PC-3 (cell line): ENCODE results near the gene G6PC1. TPM values are rescaled to one million over a fixed set of nuclear protein-coding genes. Genes with fewer than 3 reads are reported as not detected.

Experiments
- ATAC-seq: fragments of 200-7000 bp; cut with Tn5 transposase; 2 replicates; pipeline ENCODE4 v1.9.1; 2020; ENCODE audit warnings: mild to moderate bottlenecking, moderate library complexity
- BruUV-seq: library from RNA; stranded (reverse); fragments of 400-500 nt; replicated peaks from 2 replicates; lab custom pipeline; 2021; lab: Mats Ljungman, UMichigan
- CTCF ChIA-PET: fragments of 300-600 bp; sonication (Branson Sonifier 250); formaldehyde crosslinking; loops from one replicate; lab custom pipeline; 2022; ENCODE audit warnings: antibody characterized with exemption; lab: Charles Lee
- POLR2A ChIA-PET: fragments of 300-600 bp; sonication (Branson Sonifier 250); formaldehyde crosslinking; loops from one replicate; lab custom pipeline; 2022; ENCODE audit warnings: antibody characterized with exemption; ENCODE audit not compliant: unreplicated experiment; lab: Charles Lee
- DNase-seq: peaks from one replicate; pipeline ENCODE4 v3.0.0-alpha.2; 2015
- H2AFZ ChIP-seq: fragments of 300-600 bp; sonication (generic); 2 replicates; pipeline ENCODE4 v1.6.0; 2016; ENCODE audit warnings: antibody characterized with exemption, low read length
- H3F3A ChIP-seq: fragments of 300-600 bp; sonication (generic); one replicate; pipeline ENCODE4 v1.6.0; 2017; ENCODE audit warnings: antibody characterized with exemption, low read length, control low read depth, mild to moderate bottlenecking; ENCODE audit not compliant: unreplicated experiment
- H3K27ac ChIP-seq: fragments of 300-600 bp; sonication (generic); 2 replicates; pipeline ENCODE4 v1.5.1; 2016; ENCODE audit warnings: mild to moderate bottlenecking, low read length
- H3K27me3 ChIP-seq: fragments of 300-600 bp; sonication (generic); 2 replicates; pipeline ENCODE4 v1.6.1; 2016; ENCODE audit warnings: low read length, mixed read lengths
- H3K36me3 ChIP-seq: fragments of 300-600 bp; sonication (generic); 2 replicates; pipeline ENCODE4 v1.6.1; 2016; ENCODE audit warnings: low read depth, mixed run types, low read length, mixed read lengths
- H3K4me1 ChIP-seq: fragments of 300-600 bp; sonication (generic); 2 replicates; pipeline ENCODE4 v1.5.1; 2016; ENCODE audit warnings: low read length; ENCODE audit not compliant: insufficient read depth
- H3K4me2 ChIP-seq: fragments of 300-600 bp; sonication (generic); 2 replicates; pipeline ENCODE4 v1.6.0; 2016; ENCODE audit warnings: low read length
- H3K4me3 ChIP-seq: fragments of 300-600 bp; sonication (generic); 2 replicates; pipeline ENCODE4 v1.5.1; 2016; ENCODE audit warnings: mild to moderate bottlenecking, low read length, mixed read lengths
- H3K79me2 ChIP-seq: fragments of 300-600 bp; sonication (generic); 2 replicates; pipeline ENCODE4 v1.6.1; 2017; ENCODE audit warnings: low read length, mixed read lengths
- H3K9ac ChIP-seq: fragments of 300-600 bp; sonication (generic); 2 replicates; pipeline ENCODE4 v1.6.0; 2016; ENCODE audit warnings: mild to moderate bottlenecking, low read length
- H3K9me2 ChIP-seq: fragments of 300-600 bp; sonication (generic); replicated peaks from 2 replicates; pipeline ENCODE4 v1.6.1; 2016; ENCODE audit warnings: mixed run types, low read length, mixed read lengths
- H3K9me3 ChIP-seq: fragments of 300-600 bp; sonication (generic); 2 replicates; pipeline ENCODE4 v1.6.1; 2016; ENCODE audit warnings: low read length, mixed read lengths
- H4K20me1 ChIP-seq: fragments of 300-600 bp; sonication (generic); 2 replicates; pipeline ENCODE4 v1.6.1; 2016; ENCODE audit warnings: low read length, mixed read lengths
- CTCF ChIP-seq: fragments of 300-600 bp; sonication (generic); conservative IDR thresholded peaks from 2 replicates; pipeline ENCODE4 v1.5.1; 2017; ENCODE audit warnings: antibody characterized with exemption, low read depth, mild to moderate bottlenecking, low read length
- EZH2 ChIP-seq: fragments of 300-600 bp; sonication (generic); IDR thresholded peaks from one replicate; pipeline ENCODE4 v1.6.1; 2017; ENCODE audit warnings: antibody characterized with exemption, mild to moderate bottlenecking, low read length; ENCODE audit not compliant: unreplicated experiment
- EZH2phosphoT487 ChIP-seq: fragments of 300-600 bp; sonication (generic); IDR thresholded peaks from 2 replicates; pipeline ENCODE4 v1.6.1; 2018; ENCODE audit warnings: mild to moderate bottlenecking, antibody characterized with exemption, low read length, borderline replicate concordance
- intact Hi-C: fragments of 100-400 bp; cut with micrococcal nuclease; formaldehyde crosslinking; loops from 2 replicates; pipeline ENCODE4 v1.9.0; 2023
- total RNA-seq: library from RNA; depleted of rRNA; stranded (reverse); fragments of >200 nt; gene quantifications from 2 replicates; pipeline ENCODE4 v1.2.3, GENCODE V29; 2014

The G6PC1 gene
- total RNA-seq, 1 experiment from 2014 or later, result not detected

DNA sequence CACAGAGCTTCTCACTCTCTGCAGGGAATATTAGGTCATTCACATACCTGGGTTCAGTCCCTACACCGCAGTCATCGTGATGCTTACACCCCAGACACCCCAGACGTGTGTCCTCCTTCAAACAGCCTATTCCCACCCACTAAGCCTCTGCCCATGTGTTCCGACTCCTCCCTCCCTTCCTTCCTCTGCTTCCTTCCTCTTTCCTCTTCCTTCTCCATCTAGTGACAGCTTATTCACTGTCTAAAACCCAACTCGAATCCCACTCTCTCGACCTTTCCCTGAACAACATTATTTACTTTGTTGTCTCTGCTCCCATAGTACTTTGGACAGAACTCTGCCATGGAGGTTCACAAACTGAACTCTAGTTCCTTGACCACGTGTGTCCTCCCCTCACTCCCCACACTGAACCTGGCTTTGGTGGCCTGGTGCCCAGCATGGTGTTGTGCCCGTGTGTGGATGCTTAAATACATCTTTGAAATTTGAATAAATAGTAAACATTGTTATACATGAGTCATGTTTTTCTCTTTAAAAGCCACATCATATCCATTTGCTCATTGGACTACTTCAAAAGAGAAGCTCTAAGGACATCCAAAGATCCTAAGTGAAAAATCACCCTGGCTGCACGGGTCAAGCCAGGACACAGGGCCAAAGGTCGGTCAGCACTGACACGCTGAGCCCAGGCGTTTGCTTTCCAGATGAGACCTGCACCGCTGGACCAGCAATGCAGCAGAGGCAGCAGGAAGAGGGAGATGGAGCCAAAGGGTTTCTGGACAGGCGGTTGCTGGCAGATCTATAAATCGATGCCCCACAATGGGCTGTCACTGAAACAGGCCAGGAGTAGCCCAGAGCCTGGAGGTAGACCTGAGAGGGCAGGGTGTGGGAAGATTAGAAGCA, 14.1 kb upstream of the G6PC1 start:
- no peaks in the 10 kb centered on the region for H3F3A ChIP-seq
- no TSS peak for BruUV-seq
- H3K4me3 ChIP-seq, result no peak overlapping the region
- no peaks in the 10 kb centered on the region for H3K4me1 ChIP-seq
- intact Hi-C loops, result no loop called here
- TF ChIP-seq CTCF (no peak), EZH2phosphoT487 (no peak), EZH2 (no peak)
- no peaks in the 10 kb centered on the region for H4K20me1 ChIP-seq
- H3K27me3 ChIP-seq, result no peaks in the 10 kb centered on the region
- no peak overlapping the region for H3K4me2 ChIP-seq
- H3K9ac ChIP-seq, result no peak overlapping the region
- H3K9me2 ChIP-seq, result no peaks in the 10 kb centered on the region
- H3K9me3 ChIP-seq, result no peaks in the 10 kb centered on the region
- no peak for DNase-seq
- no peaks in the 10 kb centered on the region for H3K79me2 ChIP-seq
- H2AFZ ChIP-seq, result no peak overlapping the region
- H3K36me3 ChIP-seq, result no peaks in the 10 kb centered on the region
- POLR2A ChIA-PET, result interaction anchor here (0.6 kb wide), 1 partner anchor 62 kb away, joined by 6 read pairs; no protein-coding TSS in a partner anchor
- no peak overlapping the region for H3K27ac ChIP-seq
- CTCF ChIA-PET, result no interaction called here
- no peak for ATAC-seq

GRCh38 chr17:42889809-42890208, 10.8 kb upstream of the G6PC1 start:
- Histone ChIP-seq H3K27me3 (no peaks in the 10 kb centered on the region), H3K9ac (no peak overlapping the region), H4K20me1 (no peaks in the 10 kb centered on the region), H3K4me3 (no peak overlapping the region), H3K9me3 (no peaks in the 10 kb centered on the region), H2AFZ (no peak overlapping the region), H3K27ac (no peak overlapping the region), H3K9me2 (no peaks in the 10 kb centered on the region), H3K79me2 (no peaks in the 10 kb centered on the region), H3K4me2 (no peak overlapping the region), H3F3A (no peaks in the 10 kb centered on the region), H3K36me3 (no peaks in the 10 kb centered on the region), H3K4me1 (peaks cover 9% of the 10 kb centered on the region)
- ChIA-PET CTCF (no interaction called here), POLR2A (no interaction called here)
- intact Hi-C loops, result no loop called here
- no TSS peak for BruUV-seq
- TF ChIP-seq EZH2phosphoT487, result no peak
- TF ChIP-seq EZH2, result no peak
- TF ChIP-seq CTCF, result no peak
- ATAC-seq, result no peak
- no peak for DNase-seq

DNA sequence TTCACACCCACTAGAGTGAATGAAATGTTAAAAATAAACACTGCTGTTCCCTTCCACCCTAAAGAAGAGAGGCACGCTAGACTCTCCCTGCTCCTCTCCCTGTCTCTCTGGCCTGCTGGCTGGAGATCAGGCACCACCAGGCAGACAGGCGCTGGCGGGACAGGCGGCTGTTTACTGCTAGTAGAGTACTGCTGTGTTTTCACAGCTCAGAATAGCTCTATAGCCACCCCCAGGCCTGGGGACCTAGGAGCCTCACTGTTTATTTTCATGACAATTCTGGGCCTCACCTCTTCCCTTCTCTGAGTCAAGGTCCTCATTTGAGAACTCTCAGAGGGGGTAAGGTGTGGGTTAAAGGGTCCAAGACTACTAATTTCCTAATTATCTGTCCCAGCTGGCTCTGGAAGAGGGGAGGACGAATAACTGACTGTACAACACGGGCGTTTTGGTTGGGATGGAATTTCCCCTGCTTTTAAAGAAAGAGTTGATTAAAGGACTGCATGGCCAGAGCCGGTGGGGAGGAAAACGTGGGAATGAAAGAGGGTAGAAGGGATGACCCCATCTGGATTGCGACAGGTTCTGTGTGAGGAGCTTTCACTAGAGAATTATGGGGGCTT, 9.0 kb upstream of the G6PC1 start:
- intact Hi-C loops, result no loop called here
- BruUV-seq, result no TSS peak
- H3K27ac ChIP-seq, result no peak overlapping the region
- DNase-seq, result no peak
- H3K79me2 ChIP-seq, result no peaks in the 10 kb centered on the region
- no peaks in the 10 kb centered on the region for H3K9me3 ChIP-seq
- peaks cover 17% of the 10 kb centered on the region for H3K4me1 ChIP-seq
- no peak overlapping the region for H3K9ac ChIP-seq
- CTCF ChIA-PET, result no interaction called here
- ATAC-seq, result no peak
- H3K36me3 ChIP-seq, result no peaks in the 10 kb centered on the region
- H4K20me1 ChIP-seq, result no peaks in the 10 kb centered on the region
- TF ChIP-seq CTCF (no peak), EZH2phosphoT487 (no peak), EZH2 (no peak)
- H2AFZ ChIP-seq, result no peak overlapping the region
- POLR2A ChIA-PET, result no interaction called here
- H3K27me3 ChIP-seq, result no peaks in the 10 kb centered on the region
- no peaks in the 10 kb centered on the region for H3K9me2 ChIP-seq
- no peak overlapping the region for H3K4me2 ChIP-seq
- H3F3A ChIP-seq, result no peaks in the 10 kb centered on the region
- no peak overlapping the region for H3K4me3 ChIP-seq
